ENCODE data around the gene VAV2.
"Not testable (repeated sequence)": the region's sequence is repeated elsewhere in the genome, so short reads cannot be mapped to it uniquely, and the experiment has no call there.

Gene VAV2

DNA sequence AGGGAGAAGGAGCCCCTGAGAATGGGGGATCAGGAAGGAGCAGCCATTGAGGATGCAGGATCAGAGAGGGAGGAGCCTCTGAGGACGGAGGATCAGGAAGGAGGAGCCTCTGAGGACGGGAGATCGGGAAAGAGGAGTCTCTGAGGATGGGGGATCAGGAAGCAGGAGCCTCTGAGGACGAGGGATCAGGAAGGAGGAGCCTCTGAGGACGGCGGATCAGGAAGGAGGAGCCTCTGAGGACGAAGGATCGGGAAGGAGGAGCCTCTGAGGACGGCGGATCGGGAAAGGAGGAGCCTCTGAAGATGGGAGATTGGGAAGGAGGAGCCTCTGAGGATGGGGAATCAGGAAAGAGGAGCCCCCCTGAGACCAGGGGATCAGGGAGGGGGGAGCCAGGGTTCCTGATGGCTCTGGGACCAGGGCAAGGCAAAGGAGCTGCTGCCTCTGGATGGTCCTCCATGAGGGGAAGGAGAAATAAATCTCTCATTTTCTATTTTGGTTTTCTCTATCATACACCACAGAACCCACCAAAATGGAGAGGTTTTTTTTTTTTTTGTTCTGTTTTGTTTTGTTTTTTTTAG, 231.3 kb downstream of the VAV2 start:
- DNase-seq, result no peak

DNA sequence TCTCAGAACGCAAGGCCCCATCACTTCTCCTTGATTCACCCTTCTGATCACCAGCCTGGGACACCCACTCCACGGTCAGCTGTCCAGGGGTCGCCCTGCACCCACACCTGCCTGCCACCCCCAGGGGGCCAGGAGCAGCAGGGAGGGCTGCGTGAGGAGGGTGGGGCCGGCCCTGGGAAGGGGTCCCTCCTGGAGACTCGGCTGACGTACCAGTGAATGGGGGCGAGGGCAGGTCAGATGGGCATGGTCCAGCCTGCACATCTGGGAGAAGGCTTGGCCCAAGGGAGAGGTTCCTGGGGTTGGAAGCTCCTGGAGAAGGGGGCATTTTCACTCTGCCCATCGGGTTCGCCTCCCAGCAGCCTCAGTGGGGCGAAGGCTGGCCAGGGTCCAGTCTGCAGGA, 232.2 kb downstream of the VAV2 start:
- DNase-seq, result no peak

GRCh38 chr9:133759146-133759900, 232.8 kb downstream of the VAV2 start:
- DNase-seq, result no peak

GRCh38 chr9:133758228-133758627, 233.9 kb downstream of the VAV2 start:
- DNase-seq, result no peak

GRCh38 chr9:133754688-133755227, 237.4 kb downstream of the VAV2 start:
- DNase-seq, result no peak

- no peak for DNase-seq
These were observed 237.9 kb downstream of the VAV2 start for GRCh38 chr9:133754187-133754586.

DNA sequence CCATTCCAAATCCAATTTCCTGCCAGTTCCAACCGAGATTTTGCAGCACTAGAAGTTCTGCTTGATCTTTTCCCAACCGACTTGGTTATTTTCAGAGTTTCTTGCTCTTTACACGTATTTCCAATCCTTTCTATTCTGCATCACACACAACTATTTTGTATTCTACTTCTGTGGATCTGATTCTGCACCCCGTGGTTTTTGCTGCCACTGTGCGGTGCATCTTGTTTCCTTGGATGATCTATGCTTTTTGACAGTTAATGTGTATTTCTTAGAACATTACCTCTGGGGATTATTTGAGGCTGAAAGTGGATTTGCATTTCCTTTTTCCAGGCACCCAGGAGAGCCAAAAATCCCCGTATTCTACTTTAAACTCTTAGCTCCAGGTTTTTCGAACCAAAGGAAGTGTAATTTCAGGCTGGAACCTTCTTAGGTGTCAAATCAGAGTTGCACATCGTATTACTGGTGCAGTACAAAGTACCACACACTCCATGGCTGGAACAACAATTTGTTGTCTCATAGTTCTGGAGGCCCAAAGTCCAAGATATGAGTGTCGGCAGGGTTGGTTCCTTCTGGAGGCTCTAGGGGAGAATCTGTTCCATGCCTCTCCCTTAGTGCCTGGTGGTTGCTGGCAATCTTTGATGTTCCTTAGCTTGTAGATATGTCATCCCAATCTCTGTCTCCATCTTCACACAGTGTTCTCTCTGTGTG, 239.2 kb downstream of the VAV2 start:
- DNase-seq, result no peak

DNA sequence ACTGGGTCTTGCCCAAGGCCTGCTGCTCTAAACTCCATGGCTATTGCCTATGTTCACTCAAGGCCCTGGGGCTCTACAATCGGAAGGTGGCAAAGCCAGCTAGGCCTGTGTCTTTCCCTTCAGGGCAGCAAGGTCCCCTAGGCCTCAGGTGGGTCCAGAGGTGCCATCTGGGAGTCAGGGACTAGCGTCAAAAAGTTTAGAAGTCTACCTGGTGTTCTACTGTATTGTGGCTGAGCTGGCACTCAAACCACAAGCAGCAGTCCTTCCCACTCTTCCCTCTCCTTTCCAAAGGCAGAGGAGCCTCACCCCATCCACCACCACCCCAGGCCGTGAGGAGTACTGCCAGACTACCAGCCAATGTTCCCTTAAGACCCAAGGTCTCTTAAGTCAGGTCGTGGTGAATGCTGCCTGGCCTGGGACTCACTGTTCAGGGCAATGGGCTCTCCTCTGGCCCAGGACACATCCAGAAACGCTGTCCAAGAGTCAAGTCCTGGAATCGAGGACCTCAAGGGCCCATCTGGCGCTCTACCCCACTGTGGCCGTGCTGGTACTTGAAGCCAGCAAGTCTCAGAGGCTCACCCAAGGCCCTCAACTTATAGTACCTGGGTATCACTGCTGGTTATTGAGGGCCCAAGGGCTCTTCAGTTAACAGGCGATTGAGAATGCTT, 241.0 kb downstream of the VAV2 start:
- DNase-seq, result no peak

DNA sequence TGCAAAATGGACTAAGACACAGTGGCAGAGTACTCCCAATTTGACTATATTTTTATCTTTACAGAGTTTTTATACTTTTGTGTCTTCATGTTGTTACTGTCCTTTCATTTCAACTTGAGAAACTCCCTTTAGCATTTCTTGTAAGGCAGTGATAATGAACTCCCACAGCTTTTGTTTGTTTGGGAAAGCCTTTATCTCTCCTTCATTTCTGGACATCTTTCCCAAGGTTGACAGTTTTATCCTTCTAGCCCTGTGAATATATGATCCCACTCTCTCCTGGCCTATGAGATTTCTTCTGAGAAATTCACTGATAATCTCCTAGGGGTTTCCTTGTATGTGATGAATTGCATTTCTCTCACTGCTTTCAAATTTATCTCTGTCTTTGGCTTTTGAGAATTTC, 244.8 kb downstream of the VAV2 start:
- no peak for DNase-seq

DNA sequence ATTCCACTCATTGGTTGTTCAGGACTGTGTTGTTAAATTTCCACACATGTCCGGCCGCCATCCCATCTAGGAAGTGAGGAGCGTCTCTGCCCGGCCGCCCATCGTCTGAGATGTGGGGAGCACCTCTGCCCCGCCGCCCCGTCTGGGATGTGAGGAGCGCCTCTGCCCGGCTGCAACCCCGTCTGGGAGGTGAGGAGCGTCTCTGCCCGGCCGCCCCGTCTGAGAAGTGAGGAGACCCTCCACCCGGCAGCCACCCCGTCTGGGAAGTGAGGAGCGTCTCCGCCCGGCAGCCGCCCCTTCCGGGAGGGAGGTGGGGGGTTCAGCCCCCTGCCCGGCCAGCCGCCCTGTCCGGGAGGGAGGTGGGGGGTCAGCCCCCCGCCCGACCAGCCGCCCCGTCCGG, 247.6 kb downstream of the VAV2 start:
- not testable (repeated sequence) for DNase-seq

DNA sequence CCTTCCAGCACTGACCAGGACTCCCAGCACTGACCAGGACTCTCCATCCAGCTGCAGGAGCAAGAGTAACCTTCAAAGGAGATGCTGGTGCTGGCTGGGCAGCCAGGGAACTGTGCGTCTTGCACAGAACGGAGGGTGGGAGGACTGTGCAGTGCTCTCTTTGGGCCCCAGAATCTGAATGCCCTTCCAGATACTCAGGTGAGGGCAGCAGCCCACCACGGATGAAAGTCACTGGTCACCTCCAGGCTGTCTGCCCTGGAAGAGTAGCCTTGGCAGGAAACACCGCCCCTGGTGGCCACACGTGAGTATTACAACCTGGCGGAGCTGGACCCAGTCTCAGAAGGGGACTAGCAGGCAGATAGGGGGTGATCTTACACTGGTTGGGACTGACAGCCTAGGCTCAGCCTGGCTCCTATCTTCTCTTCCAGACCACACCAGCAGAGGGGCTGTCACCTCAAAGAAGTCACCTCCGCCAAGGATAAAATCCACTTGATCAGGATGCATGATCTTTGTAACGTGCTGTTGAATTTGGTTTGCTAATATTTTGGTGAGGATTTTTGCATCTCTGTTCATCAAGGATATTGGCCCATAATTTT, 249.2 kb downstream of the VAV2 start:
- peak; percentile 64 to 74 for DNase-seq

GRCh38 chr9:133742251-133742650, 249.9 kb downstream of the VAV2 start:
- no peak for DNase-seq

- DNase-seq, result no peak
These were observed 250.4 kb downstream of the VAV2 start for GRCh38 chr9:133741716-133742115.

- DNase-seq, result no peak
These were observed 251.2 kb downstream of the VAV2 start for GRCh38 chr9:133740911-133741310.

- DNase-seq, result no peak
These were observed 252.5 kb downstream of the VAV2 start for GRCh38 chr9:133739408-133740280.

- no peak for DNase-seq
These were observed 253.4 kb downstream of the VAV2 start for GRCh38 chr9:133738640-133739225.

DNA sequence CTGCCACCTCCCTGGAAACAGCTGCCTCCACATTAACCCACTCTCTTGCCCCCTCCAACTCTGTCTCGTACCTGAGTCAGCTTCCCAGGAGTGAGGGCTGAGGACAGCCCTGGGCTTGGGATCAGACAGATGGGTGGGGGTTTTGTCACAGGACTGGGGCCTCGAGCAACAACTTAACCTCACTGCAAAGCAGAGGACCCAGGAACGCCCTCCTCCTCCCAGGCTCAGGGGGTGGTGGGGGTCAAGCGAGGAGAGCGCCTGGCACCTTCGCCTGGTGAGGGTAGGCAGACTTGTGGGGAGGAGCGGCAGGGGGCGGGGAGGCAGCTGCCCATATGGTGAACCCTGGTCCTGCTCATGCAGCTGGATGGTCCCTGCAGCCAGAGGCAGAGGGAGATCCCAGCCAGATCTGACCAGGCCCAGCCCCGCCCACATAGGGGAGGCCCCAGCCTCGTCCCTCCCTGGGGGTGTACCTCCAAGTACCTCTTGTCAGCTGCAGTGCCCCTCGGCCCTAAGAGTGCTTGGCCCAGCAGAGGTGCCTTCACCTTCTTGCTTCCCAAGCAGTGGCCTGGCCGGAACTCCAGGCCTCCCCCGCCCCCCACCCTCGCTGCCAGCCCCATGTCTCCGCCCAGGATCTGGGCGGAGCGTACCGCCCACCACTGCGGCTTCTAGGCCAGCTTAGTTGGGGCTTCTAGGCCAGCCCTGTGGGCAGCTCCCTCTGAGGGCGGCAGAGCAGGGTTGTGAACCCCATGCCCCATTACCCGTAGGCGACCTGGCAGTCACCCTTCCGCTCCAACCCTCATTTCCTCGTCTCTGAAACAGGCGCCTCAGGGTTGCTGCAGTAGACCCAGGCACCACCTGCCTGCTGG, 254.1 kb downstream of the VAV2 start, which contains the start of gene SARDH:
TSS of gene SARDH (minus strand) at position 579 of the 866 bp plus-strand sequence. CDS start 4,179 bp downstream, outside the sequence.
- peak; percentile 30 to 44 for DNase-seq

DNA sequence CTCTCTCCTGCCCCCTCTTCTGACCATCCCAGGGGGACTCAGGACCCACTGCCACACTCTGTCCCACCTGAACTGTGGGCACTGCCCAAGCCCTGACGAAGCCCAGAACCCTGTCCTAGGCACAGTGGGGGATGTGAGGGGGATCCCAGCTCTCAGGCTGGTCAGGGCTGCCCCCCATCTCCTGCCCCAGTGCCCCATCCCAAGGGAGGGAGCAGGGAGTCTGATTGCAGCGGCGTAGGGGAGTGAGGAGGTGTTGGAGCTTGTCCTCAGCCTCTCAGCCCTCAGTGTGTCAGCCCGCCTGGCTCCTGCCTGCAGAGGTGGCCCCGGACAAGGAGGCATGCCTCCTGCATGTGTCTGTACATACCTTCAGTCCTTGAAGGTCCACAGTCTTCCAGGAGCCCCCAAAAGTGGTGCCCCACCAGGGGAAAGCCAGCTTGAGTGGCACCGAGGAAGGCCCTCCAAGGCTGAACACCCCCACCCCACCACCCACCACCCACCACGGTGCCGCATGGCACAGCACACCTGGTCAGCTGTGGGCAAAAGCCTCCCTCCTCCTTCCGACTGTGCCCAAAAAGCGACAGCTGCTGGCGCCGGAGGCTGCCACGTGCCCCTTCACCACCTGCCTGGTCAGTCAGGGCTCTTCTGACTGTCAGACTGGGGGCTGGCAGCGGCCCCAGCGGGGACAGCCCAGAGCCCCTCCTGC, 254.9 kb downstream of the VAV2 start:
- DNase-seq, result no peak

DNA sequence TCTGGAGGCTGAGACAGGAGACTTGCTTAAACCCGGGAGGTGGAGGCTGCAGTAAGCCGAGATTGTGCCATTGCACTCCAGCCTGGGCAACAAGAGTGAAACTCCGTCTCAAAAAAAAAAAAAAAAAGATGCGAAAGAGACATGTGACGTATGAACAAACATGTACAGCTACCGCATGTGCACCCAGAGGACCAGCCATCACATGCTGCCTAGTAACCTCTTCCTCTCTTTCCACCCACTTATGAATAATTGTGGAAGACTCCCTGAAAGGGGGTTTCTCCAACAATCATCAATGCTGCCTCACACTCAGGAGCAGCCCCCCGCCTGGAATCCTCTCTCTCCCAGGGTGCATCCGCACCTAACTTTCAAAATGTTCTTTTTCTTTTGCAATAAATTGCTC, 256.2 kb downstream of the VAV2 start:
- no peak for DNase-seq

DNA sequence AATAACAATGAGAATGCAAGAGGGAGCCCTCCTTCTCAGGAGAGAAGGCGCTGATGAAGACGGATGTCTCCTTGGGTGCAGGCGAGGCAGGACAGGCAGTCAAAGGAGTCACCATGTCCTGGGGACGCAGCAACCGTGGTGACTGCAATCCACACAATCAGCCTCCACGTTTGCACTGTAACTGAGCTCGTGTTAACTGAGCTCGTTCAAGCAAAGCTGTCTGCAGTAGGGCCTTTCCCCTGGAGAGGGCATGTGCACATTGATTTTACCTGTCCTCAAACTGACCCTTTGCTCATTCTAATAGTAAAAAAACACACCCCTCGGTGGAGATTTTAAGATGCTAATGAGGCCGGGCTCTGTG, 256.7 kb downstream of the VAV2 start:
- DNase-seq, result no peak

All from stimulated activated CD4-positive, alpha-beta T cell treated with anti-CD3 and anti-CD28 coated beads, Interleukin-4, amount 100 ng/mL, for 4 hours (primary cell).